ENCODE data around the gene SLC46A1.

The SLC46A1 gene

DNA sequence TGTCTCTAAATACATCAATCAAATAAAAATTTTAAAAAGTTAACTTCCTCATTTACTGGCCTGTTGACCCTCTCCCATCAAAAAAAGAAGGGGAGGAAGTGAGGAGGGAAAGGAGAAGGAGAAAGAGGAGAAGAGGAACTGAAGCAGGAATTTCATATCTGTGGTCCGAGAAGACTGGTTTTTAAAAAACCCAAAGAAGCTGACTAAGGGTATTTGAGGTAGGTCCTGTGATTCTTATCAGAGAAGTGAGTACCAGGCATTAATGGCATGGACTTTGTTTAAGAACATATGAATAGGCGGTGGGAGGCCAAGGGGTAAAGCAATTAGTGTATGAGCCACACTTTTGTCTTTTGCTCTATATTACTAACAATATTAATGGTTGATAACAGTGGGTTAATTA is 2.0 kb downstream of the SLC46A1 start:
- DNase-seq (ENCODE audit: low spot score): no peak

- DNase-seq (ENCODE audit: low spot score): no peak
Measured at GRCh38 chr17:28402844-28403243, 3.2 kb downstream of the SLC46A1 start.

DNA sequence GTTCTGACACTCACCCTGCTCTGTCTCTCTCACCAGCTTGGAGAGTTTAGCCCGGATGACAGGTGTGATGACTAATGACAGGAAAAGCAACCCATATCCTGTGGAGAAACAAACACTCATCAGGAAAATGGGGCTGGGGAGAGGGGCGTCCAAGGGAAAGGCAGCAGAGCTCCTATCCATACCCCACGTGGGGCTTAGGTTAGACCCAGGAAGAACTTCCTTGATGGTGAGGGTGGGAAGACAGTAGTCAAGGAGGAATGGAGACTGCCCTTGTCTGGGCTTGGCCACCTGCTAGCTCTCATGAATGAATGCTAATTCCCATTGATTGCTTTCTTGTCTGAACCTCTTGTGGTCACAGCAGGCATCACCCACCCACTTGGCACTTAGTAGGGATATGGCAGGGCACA is 3.8 kb downstream of the SLC46A1 start:
- DNase-seq (ENCODE audit: low spot score): no peak

GRCh38 chr17:28399808-28400207 is 6.2 kb downstream of the SLC46A1 start:
- DNase-seq (ENCODE audit: low spot score): no peak

DNA sequence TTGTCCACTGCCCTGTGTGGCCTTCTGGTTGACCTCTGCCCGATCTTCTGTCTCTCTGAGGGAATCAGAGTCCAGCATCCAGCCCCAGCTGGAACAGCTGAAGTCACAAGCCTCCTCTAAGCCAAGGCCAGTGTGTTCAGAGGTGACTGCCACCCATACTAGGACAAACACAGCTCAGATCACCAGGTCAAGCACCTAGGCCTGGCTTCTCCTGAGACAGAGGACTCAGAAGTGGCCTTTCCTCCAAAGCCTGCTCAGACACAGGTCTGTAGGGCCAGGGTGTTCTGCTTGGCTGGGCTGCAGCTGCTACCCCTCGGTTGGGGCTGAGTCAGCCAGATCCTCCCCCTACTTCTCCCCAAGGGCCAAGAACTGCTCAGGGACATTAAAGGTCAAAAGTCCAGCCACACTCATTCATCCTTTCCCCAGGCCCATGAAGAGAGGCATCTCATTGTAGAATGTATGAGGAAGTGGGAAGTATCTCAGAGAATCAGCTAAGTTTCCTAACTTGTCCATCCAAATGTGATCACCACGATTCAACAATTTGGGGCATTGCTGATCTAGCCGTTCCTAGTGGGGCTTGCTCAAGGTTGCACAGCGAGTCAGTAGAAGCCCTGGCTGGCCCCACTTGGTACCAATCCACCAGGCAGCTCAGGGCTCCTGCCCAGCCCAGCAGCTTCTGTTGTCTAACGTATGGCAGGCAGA is 7.6 kb downstream of the SLC46A1 start:
- no peak for DNase-seq (ENCODE audit: low spot score)

DNA sequence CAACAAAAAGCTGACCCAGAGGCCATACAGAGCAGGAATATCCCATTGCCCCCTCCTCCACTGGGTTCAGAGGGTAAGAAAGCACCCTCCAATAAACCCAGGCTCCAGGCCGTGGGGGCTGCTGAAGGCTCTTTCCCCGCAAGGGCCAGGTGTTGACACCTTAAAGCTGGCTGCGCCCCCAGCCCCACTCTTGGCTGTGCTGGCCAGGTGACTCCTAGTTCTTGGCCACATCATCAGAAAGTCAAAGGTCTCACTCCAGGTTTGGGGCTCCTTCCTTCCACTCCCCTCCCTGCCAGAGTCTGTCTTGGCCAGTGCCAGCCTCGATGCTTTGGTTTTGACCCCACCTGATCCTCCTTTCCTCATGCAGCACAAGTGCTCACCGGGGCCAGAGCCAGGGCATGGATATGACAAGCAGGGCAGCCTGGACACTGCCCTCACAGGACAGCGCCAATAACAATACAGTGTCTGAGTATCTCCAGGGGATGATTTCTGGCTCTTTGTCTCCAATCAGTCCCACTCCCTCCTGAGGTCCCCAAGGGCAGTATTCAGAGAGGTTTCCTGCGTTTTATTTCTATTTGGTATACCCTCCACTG is 8.2 kb downstream of the SLC46A1 start:
- DNase-seq (ENCODE audit: low spot score): no peak

GRCh38 chr17:28397275-28397674 is 8.7 kb downstream of the SLC46A1 start:
- DNase-seq (ENCODE audit: low spot score): no peak

DNA sequence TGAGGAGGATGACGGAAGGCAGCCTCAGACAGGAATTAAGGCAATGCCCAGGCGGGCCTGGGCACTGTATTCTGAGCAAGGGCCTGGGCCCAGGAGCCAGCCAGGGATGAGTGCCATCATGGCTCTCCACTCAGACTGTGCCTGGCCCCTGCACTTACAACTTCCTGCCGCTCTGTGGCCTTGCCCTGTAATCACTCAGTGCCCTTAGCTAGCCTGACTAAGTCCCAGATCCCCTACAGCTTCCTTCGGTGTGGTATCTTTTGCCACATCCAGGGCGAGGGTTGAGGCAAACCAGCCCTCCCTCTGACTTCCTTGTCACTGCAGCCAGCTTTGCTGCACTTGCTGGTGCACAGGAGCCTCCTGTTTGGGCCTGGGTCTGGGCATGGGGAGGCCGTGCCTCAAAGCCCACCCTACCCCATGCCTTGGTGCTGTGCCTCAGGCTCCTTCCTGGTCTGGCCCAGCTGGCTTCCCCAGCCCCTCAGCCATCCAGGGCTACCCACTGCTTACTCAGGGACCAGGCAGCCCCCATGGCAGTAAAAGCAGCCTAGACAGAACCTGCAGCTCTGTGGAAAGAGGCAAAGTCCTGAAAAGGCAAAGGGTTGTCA is 9.3 kb downstream of the SLC46A1 start:
- DNase-seq (ENCODE audit: low spot score): no peak

- DNase-seq (ENCODE audit: low spot score): no peak
Measured at GRCh38 chr17:28395968-28396367, 10.0 kb downstream of the SLC46A1 start.

GRCh38 chr17:28395426-28395825 is 10.6 kb downstream of the SLC46A1 start:
- DNase-seq (ENCODE audit: low spot score): no peak

DNA sequence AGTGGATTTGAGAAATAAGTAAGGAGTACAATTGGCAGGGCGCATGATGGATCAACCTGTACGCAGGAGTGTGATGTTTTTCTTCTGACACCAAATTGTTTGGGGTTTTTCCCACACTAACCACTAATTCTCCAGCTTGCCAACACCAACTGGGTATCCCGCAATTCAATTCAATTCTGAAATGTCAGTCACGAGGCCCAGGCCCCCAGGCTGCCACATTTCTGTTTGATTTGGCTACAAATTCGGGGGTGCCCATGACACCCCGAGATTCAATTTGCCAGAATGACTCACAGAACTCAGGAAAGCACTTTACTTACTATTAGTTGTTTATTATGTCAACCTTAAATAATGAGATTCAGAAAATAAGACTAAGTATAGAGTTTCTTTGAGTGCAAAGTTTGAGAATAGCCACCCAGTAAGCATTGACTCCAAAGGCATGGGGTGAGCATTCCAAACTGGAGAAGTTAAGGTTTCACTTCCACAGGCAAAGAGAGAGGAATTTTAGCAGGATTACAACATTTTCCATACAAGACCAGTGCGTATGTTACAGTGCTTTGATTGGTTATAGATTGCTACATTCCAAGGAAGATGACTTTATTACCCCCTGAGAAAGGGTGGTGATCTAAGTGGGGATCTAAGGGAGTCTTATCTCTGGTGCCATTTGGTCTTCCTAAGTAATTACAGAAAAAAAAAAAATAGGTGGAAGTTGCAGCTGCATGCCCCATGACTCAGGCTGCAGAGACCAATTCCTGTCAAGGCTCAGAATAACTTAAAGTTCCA is 11.5 kb downstream of the SLC46A1 start:
- no peak for DNase-seq (ENCODE audit: low spot score)

GRCh38 chr17:28392491-28392890 is 13.5 kb downstream of the SLC46A1 start:
- DNase-seq (ENCODE audit: low spot score): no peak

GRCh38 chr17:28391401-28391800 is 14.6 kb downstream of the SLC46A1 start:
- no peak for DNase-seq (ENCODE audit: low spot score)

DNA sequence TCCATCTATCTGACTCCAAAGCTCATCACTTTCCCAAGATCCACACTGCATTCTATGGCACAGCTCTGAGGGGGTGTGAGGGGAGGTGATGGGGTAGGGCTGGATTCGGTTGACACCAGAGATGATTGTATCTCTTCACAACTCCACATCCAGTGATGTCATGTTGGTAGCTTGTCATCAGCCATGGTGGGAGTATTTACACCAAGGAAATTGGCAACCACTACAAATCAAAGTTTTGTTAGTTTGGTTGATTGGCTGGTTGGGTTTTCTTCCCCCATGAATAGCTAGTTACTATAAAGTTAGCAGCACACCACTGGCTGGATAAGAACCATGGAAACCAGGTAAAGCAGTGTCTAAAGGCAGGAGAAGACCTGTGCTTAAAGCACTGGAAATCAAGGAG is 15.0 kb downstream of the SLC46A1 start:
- DNase-seq (ENCODE audit: low spot score): no peak

DNA sequence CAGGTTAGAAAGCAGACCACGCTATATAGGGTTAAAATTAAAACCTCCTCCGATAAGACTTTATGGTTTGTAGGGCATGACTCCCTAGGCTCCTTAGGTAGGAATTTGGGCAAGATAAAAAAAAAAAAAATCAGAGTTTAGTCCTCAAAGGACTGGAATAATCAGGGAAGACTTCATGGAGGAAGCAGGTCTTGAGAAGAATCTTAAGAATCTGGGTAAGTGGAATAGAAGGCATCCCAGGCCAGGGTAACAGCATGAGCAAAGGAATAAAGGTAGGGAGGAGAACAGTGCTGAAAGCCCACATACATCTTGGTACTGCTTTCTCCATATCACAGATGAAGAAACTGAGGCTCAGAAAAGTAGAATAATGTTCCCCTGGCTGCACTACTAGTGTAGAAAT is 15.4 kb downstream of the SLC46A1 start:
- no peak for DNase-seq (ENCODE audit: low spot score)

GRCh38 chr17:28390141-28390540 is 15.9 kb downstream of the SLC46A1 start:
- DNase-seq (ENCODE audit: low spot score): no peak

- no peak for DNase-seq (ENCODE audit: low spot score)
Measured at GRCh38 chr17:28388106-28388505, 17.9 kb downstream of the SLC46A1 start.

GRCh38 chr17:28386391-28386790 is 19.6 kb downstream of the SLC46A1 start:
- no peak for DNase-seq (ENCODE audit: low spot score)

DNA sequence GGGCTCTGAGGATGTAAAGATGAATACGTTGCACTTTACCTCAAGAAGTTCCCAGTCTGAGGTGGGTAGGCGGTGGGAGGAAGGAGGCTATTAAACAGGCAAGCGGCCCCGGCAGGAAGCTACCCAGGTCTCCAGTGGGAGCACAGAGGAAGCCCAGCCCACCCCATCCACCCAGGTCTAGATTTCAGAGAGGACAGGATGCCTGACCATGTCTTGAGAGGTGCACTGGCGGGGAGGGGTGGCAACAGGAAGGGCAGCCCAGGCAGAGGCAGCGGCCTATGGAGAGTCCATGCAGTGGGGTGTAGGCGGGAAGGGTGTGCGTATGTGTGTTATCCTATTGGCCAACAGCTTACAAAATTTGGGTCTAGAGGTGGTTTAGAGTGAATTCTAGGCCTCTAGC is 20.6 kb downstream of the SLC46A1 start:
- no peak for DNase-seq (ENCODE audit: low spot score)

DNA sequence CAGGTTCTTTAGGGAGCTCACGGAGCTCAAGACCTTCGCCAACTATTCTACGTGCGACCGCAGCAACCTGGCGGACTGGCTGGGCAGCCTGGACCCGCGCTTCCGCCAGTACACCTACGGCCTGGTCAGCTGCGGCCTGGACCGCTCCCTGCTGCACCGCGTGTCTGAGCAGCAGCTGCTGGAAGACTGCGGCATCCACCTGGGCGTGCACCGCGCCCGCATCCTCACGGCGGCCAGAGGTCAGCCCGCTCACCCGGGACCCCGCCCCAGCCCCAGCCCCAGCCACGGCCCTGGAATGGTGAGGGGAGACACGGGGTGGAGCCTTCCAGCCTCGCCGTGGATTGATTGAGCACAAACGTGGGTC is 21.0 kb downstream of the SLC46A1 start:
- no peak for DNase-seq (ENCODE audit: low spot score)

DNA sequence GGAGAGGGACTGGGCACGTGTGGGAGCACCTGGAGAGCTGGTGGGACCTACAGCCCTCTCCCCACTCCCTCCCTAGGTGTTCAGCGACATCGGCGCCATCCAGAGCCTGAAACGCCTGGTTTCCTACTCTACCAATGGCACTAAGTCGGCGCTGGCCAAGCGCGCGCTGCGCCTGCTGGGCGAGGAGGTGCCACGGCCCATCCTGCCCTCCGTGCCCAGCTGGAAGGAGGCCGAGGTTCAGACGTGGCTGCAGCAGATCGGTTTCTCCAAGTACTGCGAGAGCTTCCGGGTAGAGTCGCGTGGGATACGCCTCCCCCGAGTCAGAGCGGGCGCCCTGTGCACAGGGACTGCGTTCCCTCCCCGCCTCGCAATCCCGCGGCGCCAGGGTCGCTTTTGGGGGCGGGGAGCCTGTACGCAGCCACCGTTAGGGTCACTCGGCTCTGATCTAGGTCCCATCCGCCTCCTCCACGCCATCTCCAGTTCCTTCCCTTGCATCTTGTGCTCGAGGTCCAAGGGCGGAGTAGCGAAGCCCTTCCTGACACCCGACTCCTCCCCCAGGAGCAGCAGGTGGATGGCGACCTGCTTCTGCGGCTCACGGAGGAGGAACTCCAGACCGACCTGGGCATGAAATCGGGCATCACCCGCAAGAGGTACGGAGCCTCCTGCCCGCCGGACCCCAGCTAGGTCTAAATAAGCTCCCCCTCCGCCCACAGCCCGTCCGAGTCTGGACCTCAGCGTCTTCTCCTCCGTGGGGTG is 21.6 kb downstream of the SLC46A1 start:
- DNase-seq (ENCODE audit: low spot score): no peak

GRCh38 chr17:28381141-28381825 is 24.7 kb downstream of the SLC46A1 start:
- DNase-seq (ENCODE audit: low spot score): no peak

All from HuH-7.5 (cell line).